HG03378 (cell line): Measurements from ENCODE around the gene RAD21L1.
"Not testable (repeated sequence)": the region's sequence is repeated elsewhere in the genome, so short reads cannot be mapped to it uniquely, and the experiment has no call there.

Experiments used
- ATAC-seq: cut with Tn5 transposase; IDR thresholded peaks from one replicate; pipeline ENCODE4 v1.9.1; 2021; ENCODE audit warnings: mild to moderate bottlenecking, moderate library complexity; ENCODE audit not compliant: unreplicated experiment

RAD21L1 gene

GRCh38 chr20:1199212-1199873, 26.5 kb upstream of the RAD21L1 start:
- no peak for ATAC-seq

GRCh38 chr20:1199964-1200363, 25.9 kb upstream of the RAD21L1 start:
- ATAC-seq: no peak

- no peak for ATAC-seq
These were observed 22.9 kb upstream of the RAD21L1 start, which contains the start of gene C20orf202 for GRCh38 chr20:1202762-1203504. C20orf202 (plus strand) TSS chr20:1203454; CDS start chr20:1203586, 132 bp downstream.

GRCh38 chr20:1203630-1204029, 22.2 kb upstream of the RAD21L1 start:
- ATAC-seq: no peak

GRCh38 chr20:1204113-1204512, 21.7 kb upstream of the RAD21L1 start:
- ATAC-seq: no peak

- ATAC-seq: no peak
These were observed 21.3 kb upstream of the RAD21L1 start for GRCh38 chr20:1204576-1204975.

GRCh38 chr20:1205802-1206201, 20.0 kb upstream of the RAD21L1 start:
- ATAC-seq: no peak

GRCh38 chr20:1206366-1207148, 19.3 kb upstream of the RAD21L1 start:
- no peak for ATAC-seq

- no peak for ATAC-seq
These were observed 18.5 kb upstream of the RAD21L1 start for GRCh38 chr20:1207293-1207878.

- no peak for ATAC-seq
These were observed 16.1 kb upstream of the RAD21L1 start for GRCh38 chr20:1209447-1210387.

- no peak for ATAC-seq
These were observed 15.3 kb upstream of the RAD21L1 start for GRCh38 chr20:1210501-1210900.

- no peak for ATAC-seq
These were observed 13.8 kb upstream of the RAD21L1 start for GRCh38 chr20:1212023-1212422.

- ATAC-seq: no peak
These were observed 13.0 kb upstream of the RAD21L1 start for GRCh38 chr20:1212607-1213396.

GRCh38 chr20:1214838-1215261, 11.0 kb upstream of the RAD21L1 start:
- ATAC-seq: no peak

- ATAC-seq: no peak
These were observed 10.3 kb upstream of the RAD21L1 start for GRCh38 chr20:1215386-1216170.

GRCh38 chr20:1216527-1217427, 9.1 kb upstream of the RAD21L1 start:
- not testable (repeated sequence) for ATAC-seq

- ATAC-seq: not testable (repeated sequence)
These were observed 3.1 kb upstream of the RAD21L1 start for GRCh38 chr20:1222750-1223149.
